ENCODE results near the gene ZNF784. TPM values are rescaled to one million over a fixed set of nuclear protein-coding genes. Genes with fewer than 3 reads are reported as not detected.
A peak's percentile ranks its signal among the peaks of the same experiment; 100 is the strongest.

ZNF784 gene
- total and polyA plus RNA-seq, 2 donors (not counting 3 experiments of a cell fraction or from before 2014, with no cell fraction given) = 4.9 TPM

DNA sequence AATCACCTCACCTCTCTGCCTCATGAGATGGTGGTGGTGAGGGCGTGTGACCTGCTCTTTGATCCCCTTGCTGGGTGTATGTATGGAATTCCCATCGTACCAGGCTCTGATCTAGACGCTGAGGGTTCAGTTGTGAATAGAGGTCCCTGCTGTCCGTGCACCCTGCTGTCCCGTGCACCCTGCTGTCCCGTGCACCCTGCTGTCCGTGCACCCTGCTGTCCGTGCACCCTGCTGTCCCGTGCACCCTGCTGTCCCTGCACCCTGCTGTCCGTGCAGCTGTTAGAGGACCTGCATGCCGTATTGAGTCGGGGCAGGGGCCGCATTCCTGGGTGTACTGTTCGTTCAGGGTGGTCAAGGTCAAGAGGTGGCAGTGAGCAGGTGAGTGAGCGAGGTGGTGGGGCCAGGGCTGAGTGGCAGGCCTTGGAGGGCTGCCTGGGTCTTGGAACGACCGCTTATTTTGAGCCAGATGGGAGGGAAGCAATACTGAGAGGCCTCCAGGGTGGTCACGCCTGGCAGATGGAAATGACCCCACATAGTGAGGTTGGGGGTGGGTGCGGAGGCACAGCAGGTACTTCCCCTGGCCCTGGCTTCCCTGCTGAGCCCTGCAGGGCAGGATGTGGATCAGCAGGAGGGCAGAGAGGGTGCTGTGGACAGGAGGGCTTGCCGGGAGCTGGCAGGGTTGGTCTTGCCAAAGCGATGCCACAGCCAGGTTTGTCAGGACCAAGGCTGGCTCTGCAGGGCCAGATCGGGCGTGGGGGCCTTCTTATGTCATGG, 46.1 kb upstream of the ZNF784 start:
- peaks cover 76% of the 10 kb centered on the region for H3K79me2 ChIP-seq (ENCODE audit: control insufficient read depth, insufficient read depth, low read length)
- POLR2A ChIA-PET = interaction anchor here (0.9 to 1.0 kb wide), 2 partner anchors 14 to 16 kb away, joined by 3 to 5 read pairs; no protein-coding TSS in a partner anchor
- no peak overlapping the region for H2AFZ ChIP-seq (ENCODE audit: low read depth, low read length)
- no peaks in the 10 kb centered on the region for H3K9me3 ChIP-seq (replicated peaks; ENCODE audit: control insufficient read depth, insufficient read depth, low read length)
- H3K4me2 ChIP-seq (ENCODE audit: insufficient read depth, low read length) = no peak overlapping the region
- no peak overlapping the region for H3K4me3 ChIP-seq (replicated peaks in 1 of 3; ENCODE audit: insufficient read depth in 1 of 3, low read depth in 1 of 3, low read length in 3 of 3)
- intact Hi-C loops (cut with micrococcal nuclease) (loop anchor here (1.0 kb wide), 1 partner anchor 38 kb away; no protein-coding TSS in a partner anchor), dilution Hi-C loops (cut with MboI; ENCODE audit: extremely low pct_ligation_motif_present, low sequenced_read_pairs) (no loop called here)
- H3K27ac ChIP-seq (ENCODE audit: insufficient read depth, low read depth, low read length) = no peak overlapping the region
- no TSS peak for BruUV-seq (replicated peaks)
- peaks cover 18 to 47% of the 10 kb centered on the region in 2 experiments for H3K36me3 ChIP-seq (ENCODE audit: control insufficient read depth in 2 of 2, extremely low read depth in 1 of 2, insufficient read depth in 2 of 2, low read length in 2 of 2)
- peaks cover 5% of the 10 kb centered on the region for H4K20me1 ChIP-seq (replicated peaks; ENCODE audit: control insufficient read depth, extremely low read depth, insufficient read depth, low read length)
- no peaks in the 10 kb centered on the region for H3K9me1 ChIP-seq (replicated peaks; ENCODE audit: control insufficient read depth, extremely low read depth, insufficient read depth, low read length)
- no peaks in the 10 kb centered on the region for H3K27me3 ChIP-seq (ENCODE audit: control insufficient read depth in 2 of 2, insufficient read depth in 2 of 2, low read length in 2 of 2)
- peaks cover 8% of the 10 kb centered on the region for H3K4me1 ChIP-seq (ENCODE audit: control insufficient read depth, extremely low read depth, insufficient read depth, low read length)
- no peak overlapping the region for H3K9ac ChIP-seq (replicated peaks; ENCODE audit: extremely low read depth, insufficient read depth, low read length)
- FAIRE-seq (no peak), DNase-seq (ENCODE audit: low read depth, low spot score) (peak; percentile 33)
- CTCF ChIA-PET = interaction anchor here (1.3 to 3.8 kb wide), 7 partner anchors 12 to 663 kb away, joined by 6 to 52 read pairs (median 8); partner anchors contain the start of genes U2AF2 and ZNF784
- TF ChIP-seq POLR2A (IDR thresholded peaks at IDR 0.05; ENCODE audit: low read depth, low read length) = no peak
- no peak for TF ChIP-seq GATA2 (IDR thresholded peaks at IDR 0.05; ENCODE audit: insufficient read depth, insufficient read length, low read depth, low read length)
- no peak for TF ChIP-seq POLR2AphosphoS5 (IDR thresholded peaks at IDR 0.05; ENCODE audit: insufficient read depth, low read depth, low read length)
- TF ChIP-seq FOS (IDR thresholded peaks at IDR 0.05; ENCODE audit: borderline replicate concordance, insufficient read depth, low read length) = no peak
- TF ChIP-seq MYC (IDR thresholded peaks at IDR 0.05; ENCODE audit: low read depth, low read length) = no peak
- TF ChIP-seq, protein P1, sequence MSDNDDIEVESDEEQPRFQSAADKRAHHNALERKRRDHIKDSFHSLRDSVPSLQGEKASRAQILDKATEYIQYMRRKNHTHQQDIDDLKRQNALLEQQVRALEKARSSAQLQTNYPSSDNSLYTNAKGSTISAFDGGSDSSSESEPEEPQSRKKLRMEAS (IDR thresholded peaks at IDR 0.05; ENCODE audit: insufficient read depth, insufficient read length) = no peak
- no peak for TF ChIP-seq EZH2 (IDR thresholded peaks at IDR 0.05; ENCODE audit: borderline replicate concordance, low read depth, low read length, severe bottlenecking)
- TF ChIP-seq, protein P2, sequence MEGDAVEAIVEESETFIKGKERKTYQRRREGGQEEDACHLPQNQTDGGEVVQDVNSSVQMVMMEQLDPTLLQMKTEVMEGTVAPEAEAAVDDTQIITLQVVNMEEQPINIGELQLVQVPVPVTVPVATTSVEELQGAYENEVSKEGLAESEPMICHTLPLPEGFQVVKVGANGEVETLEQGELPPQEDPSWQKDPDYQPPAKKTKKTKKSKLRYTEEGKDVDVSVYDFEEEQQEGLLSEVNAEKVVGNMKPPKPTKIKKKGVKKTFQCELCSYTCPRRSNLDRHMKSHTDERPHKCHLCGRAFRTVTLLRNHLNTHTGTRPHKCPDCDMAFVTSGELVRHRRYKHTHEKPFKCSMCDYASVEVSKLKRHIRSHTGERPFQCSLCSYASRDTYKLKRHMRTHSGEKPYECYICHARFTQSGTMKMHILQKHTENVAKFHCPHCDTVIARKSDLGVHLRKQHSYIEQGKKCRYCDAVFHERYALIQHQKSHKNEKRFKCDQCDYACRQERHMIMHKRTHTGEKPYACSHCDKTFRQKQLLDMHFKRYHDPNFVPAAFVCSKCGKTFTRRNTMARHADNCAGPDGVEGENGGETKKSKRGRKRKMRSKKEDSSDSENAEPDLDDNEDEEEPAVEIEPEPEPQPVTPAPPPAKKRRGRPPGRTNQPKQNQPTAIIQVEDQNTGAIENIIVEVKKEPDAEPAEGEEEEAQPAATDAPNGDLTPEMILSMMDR (IDR thresholded peaks at IDR 0.05; ENCODE audit: extremely low read depth in 1 of 2, insufficient read depth in 1 of 2, low read depth in 1 of 2, low read length in 2 of 2) = no peak
- TF ChIP-seq JUN (IDR thresholded peaks at IDR 0.05; ENCODE audit: borderline replicate concordance, insufficient read depth, insufficient read length, low read depth) = no peak

All from endothelial cell of umbilical vein (primary cell).